ENCODE results near the gene KLHL13.

GRCh38 chrX:117898226-117898625, 218.4 kb downstream of the KLHL13 start:
- TF ChIP-seq SP4 (IDR thresholded peaks at IDR 0.05; ENCODE audit: low read length) (no peak), PHF8 (conservative IDR thresholded peaks at IDR 0.05; ENCODE audit: low read depth, low read length) (no peak), CEBPB (IDR thresholded peaks at IDR 0.05; ENCODE audit: low read depth, low read length) (no peak), EZH2 (IDR thresholded peaks at IDR 0.05; ENCODE audit: low read depth, low read length, severe bottlenecking) (no peak), EP300 (IDR thresholded peaks at IDR 0.05; ENCODE audit: borderline replicate concordance in 1 of 2, low read depth in 2 of 2, low read length in 2 of 2) (no peak), RFX5 (IDR thresholded peaks at IDR 0.05; ENCODE audit: borderline replicate concordance, low read depth, low read length) (no peak), SP2 (IDR thresholded peaks at IDR 0.05; ENCODE audit: low read length) (no peak)
- TF ChIP-seq, protein P1, sequence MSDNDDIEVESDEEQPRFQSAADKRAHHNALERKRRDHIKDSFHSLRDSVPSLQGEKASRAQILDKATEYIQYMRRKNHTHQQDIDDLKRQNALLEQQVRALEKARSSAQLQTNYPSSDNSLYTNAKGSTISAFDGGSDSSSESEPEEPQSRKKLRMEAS (IDR thresholded peaks at IDR 0.05), result no peak
- TF ChIP-seq, protein P2, sequence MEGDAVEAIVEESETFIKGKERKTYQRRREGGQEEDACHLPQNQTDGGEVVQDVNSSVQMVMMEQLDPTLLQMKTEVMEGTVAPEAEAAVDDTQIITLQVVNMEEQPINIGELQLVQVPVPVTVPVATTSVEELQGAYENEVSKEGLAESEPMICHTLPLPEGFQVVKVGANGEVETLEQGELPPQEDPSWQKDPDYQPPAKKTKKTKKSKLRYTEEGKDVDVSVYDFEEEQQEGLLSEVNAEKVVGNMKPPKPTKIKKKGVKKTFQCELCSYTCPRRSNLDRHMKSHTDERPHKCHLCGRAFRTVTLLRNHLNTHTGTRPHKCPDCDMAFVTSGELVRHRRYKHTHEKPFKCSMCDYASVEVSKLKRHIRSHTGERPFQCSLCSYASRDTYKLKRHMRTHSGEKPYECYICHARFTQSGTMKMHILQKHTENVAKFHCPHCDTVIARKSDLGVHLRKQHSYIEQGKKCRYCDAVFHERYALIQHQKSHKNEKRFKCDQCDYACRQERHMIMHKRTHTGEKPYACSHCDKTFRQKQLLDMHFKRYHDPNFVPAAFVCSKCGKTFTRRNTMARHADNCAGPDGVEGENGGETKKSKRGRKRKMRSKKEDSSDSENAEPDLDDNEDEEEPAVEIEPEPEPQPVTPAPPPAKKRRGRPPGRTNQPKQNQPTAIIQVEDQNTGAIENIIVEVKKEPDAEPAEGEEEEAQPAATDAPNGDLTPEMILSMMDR (IDR thresholded peaks at IDR 0.05; ENCODE audit: control extremely low read depth in 1 of 3, insufficient read depth in 1 of 3, low read depth in 1 of 3, low read length in 3 of 3), result no peak

Data from H1 (cell line).